GM19467 (cell line): Measurements from ENCODE around the gene MDN1.
"Not testable (repeated sequence)": the region's sequence is repeated elsewhere in the genome, so short reads cannot be mapped to it uniquely, and the experiment has no call there.

Source experiments
- ATAC-seq: cut with Tn5 transposase; IDR thresholded peaks from one replicate; pipeline ENCODE4 v1.9.1; 2021; ENCODE audit warnings: mild to moderate bottlenecking, moderate library complexity; ENCODE audit not compliant: unreplicated experiment

Gene MDN1, protein sequence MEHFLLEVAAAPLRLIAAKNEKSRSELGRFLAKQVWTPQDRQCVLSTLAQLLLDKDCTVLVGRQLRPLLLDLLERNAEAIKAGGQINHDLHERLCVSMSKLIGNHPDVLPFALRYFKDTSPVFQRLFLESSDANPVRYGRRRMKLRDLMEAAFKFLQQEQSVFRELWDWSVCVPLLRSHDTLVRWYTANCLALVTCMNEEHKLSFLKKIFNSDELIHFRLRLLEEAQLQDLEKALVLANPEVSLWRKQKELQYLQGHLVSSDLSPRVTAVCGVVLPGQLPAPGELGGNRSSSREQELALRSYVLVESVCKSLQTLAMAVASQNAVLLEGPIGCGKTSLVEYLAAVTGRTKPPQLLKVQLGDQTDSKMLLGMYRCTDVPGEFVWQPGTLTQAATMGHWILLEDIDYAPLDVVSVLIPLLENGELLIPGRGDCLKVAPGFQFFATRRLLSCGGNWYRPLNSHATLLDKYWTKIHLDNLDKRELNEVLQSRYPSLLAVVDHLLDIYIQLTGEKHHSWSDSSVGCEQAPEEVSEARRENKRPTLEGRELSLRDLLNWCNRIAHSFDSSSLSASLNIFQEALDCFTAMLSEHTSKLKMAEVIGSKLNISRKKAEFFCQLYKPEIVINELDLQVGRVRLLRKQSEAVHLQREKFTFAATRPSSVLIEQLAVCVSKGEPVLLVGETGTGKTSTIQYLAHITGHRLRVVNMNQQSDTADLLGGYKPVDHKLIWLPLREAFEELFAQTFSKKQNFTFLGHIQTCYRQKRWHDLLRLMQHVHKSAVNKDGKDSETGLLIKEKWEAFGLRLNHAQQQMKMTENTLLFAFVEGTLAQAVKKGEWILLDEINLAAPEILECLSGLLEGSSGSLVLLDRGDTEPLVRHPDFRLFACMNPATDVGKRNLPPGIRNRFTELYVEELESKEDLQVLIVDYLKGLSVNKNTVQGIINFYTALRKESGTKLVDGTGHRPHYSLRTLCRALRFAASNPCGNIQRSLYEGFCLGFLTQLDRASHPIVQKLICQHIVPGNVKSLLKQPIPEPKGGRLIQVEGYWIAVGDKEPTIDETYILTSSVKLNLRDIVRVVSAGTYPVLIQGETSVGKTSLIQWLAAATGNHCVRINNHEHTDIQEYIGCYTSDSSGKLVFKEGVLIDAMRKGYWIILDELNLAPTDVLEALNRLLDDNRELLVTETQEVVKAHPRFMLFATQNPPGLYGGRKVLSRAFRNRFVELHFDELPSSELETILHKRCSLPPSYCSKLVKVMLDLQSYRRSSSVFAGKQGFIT (N-terminal part only)

DNA sequence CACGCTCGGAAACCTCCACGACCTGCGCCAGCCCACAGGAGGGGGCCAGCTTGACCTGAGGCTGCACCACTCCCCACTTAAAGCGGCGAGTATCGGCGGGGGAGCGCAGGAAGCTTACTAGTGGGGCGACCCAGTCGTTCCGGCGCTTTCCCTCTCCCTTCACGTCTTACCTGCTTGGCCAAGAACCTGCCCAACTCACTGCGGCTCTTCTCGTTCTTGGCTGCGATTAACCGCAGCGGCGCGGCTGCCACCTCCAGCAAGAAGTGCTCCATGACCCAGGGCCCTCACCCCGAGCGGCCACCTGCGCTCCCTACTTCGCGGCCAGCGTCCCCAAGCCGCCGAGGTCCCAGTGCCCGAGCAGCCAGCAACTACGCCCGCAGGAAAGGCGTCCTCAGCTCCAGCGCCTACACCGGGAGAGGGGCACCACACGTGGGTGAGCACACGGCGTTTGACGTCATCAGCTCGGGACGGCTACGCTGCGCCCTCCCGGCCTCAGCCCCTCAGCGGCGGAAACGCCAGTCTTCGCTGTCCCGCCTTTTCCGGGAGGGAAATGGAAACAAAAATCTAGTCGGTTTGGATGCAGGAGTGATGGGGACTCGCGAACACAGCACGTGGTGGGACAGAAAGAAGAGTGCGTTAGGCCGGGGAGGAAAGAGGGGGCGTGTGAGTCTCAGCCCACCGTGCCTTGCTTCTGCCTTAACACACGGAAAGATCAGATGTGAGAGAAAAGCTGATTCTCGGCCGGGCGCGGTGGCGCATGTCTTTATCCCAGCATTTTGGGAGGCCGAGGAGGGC lies at the start of gene MDN1:
TSS of gene MDN1 (minus strand) at position 459 of the 795 bp plus-strand sequence. CDS start at position 272, 187 bp downstream.
- peak; percentile 93 for ATAC-seq

DNA sequence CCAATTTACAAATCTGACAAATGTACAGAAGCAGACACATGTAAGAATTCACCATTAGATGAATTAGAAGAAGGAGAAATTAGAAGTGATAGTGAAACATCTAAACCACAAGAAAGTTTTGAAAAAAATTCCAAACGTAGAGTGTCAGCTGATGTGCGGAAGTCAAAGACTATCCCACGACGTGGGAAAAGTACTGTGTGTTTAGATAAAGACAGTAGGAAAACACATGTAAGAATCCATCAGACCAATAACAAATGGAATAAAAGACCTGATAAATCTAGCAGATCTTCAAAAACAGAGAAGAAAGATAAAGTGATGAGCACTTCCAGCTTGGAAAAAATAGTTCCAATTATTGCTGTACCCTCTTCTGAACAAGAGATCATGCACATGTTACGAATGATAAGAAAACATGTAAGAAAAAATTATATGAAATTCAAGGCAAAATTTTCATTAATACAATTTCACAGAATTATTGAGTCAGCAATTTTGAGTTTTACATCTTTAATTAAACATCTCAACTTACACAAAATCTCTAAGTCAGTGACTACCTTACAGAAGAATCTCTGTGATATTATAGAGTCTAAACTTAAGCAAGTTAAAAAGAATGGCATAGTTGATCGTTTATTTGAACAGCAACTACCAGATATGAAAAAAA lies 46.6 kb upstream of the MDN1 start:
- no peak for ATAC-seq

DNA sequence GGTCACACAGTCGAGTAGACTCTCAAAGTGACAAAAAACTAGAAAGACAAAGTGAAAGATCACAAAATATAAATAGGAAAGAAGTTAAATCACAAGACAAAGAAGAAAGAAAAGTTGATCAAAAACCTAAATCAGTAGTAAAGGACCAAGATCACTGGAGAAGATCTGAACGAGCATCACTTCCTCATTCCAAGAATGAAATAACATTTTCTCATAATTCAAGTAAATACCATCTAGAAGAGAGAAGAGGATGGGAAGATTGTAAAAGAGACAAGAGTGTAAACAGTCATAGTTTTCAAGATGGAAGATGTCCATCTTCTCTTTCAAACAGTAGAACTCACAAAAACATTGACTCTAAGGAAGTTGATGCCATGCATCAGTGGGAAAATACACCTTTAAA lies 43.1 kb upstream of the MDN1 start:
- ATAC-seq: no peak

DNA sequence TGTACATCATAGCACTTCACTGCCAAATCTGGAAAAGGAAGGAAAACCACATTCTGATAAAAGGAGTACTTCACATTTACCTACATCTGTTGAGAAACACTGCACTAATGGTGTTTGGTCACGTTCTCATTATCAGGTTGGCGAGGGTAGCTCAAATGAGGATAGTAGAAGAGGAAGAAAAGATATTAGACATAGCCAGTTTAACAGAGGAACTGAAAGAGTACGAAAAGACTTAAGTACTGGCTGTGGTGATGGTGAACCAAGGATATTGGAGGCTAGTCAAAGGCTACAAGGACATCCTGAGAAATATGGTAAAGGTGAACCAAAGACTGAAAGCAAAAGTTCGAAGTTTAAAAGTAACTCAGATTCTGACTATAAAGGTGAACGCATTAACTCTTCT lies 42.7 kb upstream of the MDN1 start:
- ATAC-seq: peak; percentile 52

DNA sequence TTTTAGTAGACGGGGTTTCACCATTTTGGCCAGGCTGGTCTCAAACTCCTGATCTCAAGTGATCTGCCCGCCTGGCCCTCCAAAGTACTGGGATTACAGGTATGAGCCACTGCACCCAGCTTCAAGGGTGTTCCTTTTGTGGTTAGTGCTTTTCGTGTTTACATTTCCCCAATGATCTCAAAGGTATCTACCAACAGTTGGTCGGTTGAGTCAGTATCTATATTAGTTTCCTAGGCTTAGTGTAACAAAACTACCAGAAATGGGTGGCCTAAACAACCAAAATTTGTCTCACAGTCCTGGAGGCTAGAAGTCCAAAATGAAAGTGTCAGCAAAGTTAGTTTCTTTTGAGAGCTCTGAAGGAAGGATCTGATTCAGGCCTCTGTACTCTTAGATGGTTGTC lies 40.1 kb upstream of the MDN1 start:
- ATAC-seq: no peak

DNA sequence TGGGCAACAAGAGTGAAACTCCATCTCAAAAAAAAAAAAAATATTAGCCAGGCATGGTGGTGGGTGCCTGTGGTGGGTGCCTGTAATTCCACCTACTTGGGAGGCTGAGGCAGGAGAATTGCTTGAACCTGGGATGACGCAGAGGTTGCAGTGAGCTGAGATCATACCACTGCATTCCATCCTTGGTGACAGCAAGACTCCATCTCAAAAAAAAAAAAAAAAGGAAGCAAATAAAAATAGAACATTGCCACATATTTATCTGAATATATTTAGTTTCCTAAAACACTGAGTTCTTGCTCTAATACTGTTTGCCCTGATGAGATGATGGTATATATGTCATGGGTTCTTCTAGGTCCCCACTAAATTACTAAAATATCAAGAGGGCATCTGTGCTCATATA lies 38.4 kb upstream of the MDN1 start:
- ATAC-seq: no peak

DNA sequence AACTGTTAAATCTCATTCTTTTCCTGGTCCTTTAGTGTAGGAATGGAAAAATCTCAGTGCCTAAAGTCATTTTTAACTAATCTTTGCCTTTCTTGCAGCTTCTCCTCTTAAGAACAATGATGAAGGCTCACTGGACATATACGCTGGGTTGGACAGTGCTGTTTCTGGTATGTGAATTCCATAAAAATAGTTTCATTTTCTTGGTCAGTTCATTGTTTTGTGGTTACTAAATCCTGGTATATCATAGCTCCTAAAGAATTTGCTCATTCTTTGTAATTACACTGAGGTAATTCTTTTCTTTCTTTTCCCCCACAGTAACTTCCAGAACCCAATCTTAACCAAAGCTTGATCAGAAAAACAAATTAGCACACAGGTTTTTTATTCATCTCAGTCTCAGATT lies 33.5 kb upstream of the MDN1 start:
- ATAC-seq: no peak

DNA sequence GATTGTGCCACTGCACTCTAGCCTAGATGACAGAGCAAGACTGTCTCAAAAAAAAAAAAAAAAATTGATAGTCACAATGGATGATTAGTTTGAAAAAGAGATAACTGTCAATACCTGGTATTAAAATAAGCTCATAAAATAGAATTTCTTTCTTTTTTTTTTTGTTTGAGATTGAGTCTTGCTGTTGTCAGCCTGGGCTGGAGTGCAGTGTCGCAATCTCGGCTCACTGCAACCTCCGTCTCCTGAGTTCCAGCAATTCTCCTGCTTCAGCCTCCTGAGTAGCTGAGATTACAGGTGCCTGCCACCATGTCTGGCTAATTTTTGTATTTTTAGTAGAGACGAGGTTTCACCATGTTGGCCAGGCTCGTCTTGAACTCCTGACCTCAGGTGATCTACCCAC lies 27.9 kb upstream of the MDN1 start:
- ATAC-seq: not testable (repeated sequence)

DNA sequence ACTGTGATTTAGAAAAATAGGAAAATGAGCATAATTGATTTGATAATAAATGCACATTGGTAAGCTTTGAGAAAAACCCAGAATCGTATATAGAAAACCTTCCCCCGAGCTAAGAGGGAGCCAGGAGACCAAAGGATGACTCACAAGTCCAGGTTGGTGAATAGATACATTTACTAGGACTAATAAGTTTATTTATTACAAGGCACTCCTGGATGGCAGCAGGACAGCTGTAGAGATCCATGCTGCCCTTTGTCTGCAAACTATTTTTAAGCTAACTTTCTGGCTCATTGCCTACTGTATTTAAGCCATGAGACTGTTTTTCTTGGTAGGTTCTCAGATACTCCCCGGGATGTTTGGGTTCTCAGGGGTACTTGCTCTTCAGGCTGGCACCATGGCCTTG lies 23.5 kb upstream of the MDN1 start:
- no peak for ATAC-seq

DNA sequence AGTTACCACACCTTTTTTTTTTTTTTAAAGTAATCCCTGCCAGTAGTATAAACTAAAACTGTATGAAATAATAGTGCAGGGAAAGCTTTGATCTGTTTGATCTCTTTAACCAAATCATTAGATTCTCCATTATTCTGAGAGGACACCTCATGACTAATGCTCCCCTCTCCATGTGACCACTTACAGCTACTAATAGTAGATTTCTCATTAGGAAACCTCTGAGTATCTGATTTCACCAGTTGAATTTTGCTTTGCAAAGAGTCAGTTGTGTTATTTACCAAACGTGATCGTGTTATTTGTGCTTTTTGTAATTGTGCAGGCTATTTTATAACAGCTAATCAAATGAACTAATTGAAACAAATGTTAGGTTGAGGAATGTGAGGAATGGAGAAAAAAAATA lies 22.6 kb upstream of the MDN1 start:
- ATAC-seq: no peak

DNA sequence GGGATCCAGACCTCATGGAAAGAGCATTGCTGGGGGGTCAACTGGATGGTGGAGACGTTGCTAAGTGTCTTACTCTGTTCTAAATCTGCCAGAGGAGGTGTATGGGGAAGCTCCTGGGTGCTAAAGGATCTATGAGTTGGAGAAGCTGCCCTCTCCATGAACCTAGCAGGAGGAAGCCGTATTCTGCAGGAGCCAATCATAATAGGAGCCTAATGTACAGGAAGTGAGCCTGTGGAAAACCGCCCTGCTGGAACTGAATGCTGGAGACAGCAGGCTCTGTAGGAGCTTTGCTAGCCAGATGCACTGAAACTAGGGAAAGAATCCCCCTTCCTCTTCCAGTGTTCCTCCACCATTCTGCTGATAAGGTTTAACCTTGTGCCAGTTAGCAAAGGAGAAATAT lies 20.9 kb upstream of the MDN1 start:
- ATAC-seq: no peak

DNA sequence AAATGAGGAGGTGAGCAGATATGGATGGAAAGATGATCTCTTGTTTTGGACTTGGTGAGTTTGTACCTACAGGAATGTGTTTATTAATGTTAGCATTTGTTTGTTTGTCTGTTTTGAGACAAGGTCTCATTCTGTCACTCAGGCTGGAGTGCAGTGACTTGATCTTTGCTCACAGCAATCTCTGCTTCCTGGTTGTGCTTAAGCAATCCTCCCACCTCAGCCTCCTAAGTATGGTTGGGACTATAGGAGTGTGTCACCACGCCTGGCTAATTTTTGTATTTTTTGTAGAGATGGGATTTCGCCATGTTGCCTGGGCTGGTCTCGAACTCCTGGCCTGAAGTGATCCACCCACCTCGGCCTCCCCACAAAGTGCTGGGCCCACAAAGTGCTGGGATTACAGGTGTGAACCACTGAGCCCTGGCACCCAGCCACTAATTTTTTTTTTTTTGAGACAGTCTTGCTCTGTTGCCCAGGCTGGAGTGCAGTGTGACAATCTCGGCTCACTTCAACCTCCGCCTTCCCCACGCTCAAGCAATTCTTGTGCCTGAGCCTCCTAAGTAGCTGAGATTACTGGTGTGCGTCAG lies 17.1 kb upstream of the MDN1 start:
- ATAC-seq: no peak

DNA sequence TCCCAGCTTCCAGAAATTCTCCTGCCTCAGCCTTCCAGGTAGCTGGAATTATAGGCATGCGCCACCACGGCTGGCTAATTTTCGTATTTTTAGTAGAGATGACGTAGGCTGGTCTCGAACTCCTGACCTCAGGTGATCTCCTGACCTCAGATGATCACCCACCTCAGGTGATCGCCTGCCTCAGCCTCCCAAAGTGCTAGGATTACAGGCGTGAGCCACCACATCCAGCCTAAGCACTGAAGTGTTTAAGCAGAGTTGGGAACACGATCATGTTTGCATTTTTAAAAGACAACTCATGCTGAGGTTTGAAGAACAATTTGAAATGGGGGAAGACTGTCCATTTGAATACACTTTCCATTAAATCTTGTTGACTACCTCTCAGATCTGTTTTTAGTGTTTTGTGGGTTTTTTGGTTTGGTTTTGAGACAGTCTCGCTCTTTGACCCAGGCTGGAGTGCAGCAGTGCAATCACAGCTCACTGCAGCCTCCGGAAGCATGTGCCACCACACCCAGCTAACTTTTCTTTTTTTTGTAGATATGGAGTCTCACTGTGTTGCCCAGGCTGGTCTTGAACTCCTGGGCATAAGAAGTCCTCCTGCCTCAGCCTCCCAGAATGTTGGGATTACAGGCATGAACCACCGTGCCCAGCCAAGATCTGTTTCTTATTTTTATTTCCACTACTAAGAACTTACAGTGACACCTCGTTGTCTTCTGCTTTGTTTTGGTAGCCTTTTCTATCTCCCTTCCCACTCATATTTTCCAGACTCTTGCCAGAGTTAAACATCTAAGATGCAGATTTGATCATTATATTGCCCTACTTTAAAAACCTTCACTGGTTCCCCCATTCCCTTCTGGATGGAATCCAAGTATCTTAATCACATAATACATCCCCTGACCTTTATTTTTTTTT lies 15.5 kb upstream of the MDN1 start:
- ATAC-seq: peak; percentile 98

DNA sequence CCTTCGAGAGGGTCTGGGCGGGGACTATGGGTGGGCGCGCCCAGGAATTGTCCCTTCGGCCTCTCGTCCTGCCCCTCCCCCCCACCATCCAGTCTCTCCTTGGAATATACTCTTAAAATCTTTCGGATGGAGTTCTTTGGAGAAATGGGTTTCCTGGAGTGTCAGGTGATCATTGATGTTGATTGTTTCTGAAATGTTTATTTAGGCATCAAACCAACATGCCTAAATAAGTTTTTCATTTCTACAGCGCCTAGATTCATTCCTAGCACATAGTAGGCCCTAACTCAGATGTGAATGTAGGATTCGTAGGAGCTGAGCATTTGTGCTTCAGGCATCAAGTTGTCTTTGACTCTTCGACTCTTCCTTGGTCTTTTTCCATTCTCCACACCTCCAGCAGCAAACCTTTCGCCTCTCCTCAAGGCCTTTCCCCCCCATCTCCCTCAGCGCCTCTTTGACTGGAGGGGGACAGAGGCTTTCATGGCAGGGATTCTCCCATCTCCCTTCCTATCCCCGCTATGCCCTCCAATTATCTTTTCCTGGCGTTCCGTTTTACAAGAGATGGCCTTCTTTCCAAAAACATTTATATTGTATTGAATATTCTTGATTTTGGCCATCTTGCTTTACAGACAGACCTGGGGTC lies 10.7 kb upstream of the MDN1 start:
- no peak for ATAC-seq

DNA sequence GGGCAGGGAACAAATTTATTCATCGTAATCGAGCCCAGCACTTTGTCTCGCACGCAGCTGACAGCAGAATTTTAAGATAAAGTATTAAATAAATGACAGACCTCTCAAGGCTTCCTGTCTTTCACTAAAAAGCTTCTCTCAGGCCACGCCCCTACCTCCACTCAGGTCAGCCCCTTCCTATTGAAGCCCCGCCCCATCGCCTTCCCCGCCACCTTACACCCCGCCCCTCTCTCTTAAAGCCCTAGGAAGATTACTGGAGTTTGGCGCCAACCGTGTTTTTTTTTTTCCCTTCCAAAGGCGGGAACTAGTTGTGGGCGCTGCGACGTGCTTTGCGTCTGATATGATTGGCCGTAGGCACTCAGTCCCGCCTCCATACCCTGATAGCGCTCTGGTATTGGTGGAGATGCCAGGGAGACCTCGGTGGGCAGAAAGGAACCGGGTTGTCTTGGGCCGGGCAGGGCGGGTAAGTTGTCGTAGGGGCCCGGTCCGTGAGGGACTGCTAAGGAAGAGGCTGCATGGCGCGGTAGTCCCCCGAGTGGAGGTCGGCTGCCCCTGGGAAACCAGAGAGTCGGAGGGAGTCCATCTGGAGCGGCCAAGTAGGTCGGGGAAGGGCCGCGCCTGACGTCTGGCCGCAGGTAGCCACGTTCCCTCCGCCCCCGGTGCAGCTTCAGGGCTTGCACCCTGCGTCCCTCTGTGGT lies 10.0 kb upstream of the MDN1 start, which contains the start of gene CASP8AP2:
TSS of gene CASP8AP2 (plus strand) at position 409 of the 698 bp plus-strand sequence.
- ATAC-seq: peak; percentile 98

DNA sequence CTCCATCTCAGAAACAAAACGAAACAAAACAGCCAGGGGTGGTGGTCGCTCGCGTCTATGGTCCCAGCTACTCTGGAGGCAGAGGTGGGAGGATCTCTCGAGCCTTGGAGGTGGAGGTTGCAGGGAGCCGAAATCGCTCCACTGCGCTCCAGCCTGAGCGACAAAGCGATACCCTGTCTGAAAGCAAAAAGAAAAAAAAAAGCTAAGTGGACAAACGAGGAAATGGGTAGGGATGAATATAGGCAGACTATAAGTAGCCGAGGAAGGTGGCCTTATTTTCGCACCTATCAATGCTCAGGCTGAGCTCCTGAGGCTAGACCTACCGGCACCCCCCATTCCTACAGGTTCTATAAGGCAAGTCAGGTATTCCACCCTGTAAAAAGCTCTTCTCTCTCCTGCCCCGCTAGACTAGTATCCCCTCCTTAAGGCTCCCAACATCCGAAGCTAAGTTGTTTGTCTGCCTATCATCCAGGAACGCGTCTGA lies 9.4 kb upstream of the MDN1 start:
- peak; percentile 26 for ATAC-seq

DNA sequence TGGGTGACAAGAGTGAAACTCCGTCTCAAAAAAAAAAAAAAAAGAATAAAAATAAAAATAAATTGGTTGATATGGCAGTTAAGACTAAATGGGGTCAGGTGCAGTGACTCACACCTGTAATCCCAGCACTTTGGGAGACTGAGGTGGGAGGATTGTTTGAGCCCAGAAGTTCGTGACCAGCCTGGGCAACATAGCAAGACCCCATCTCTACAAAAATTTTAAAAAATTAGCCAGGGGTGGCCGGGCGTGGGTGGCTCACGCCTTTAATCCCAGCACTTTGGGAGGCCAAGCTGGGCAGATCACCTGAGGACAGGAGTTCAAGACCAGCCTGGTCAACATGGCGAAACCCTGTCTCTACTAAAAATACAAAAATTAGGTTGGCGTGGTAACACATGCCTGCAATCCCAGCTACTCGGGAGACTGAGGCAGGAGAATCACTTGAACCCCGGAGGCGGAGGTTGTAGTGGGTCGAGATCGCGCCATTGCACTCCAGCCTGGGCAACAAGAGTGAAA lies 8.9 kb upstream of the MDN1 start:
- ATAC-seq: not testable (repeated sequence)
